OCI-LY7 (cell line): Measurements from ENCODE around the gene UACA. TPM values are rescaled to one million over a fixed set of nuclear protein-coding genes. Genes with fewer than 3 reads are reported as not detected.
"Not testable (repeated sequence)": the region's sequence is repeated elsewhere in the genome, so short reads cannot be mapped to it uniquely, and the experiment has no call there.

ENCODE experiments used
- BruUV-seq: library from RNA; stranded (reverse); fragments of 400-500 nt; replicated peaks from 2 replicates; lab custom pipeline; 2021; lab: Mats Ljungman, UMichigan
- CTCF ChIA-PET: fragments of 300-600 bp; sonication (Branson Sonifier 250); formaldehyde crosslinking; loops from one replicate; lab custom pipeline; 2022; ENCODE audit warnings: antibody characterized with exemption; ENCODE audit not compliant: unreplicated experiment; lab: Charles Lee
- POLR2A ChIA-PET: fragments of 300-600 bp; sonication (Branson Sonifier 250); formaldehyde crosslinking; loops from one replicate; lab custom pipeline; 2022; ENCODE audit warnings: antibody characterized with exemption; lab: Charles Lee
- DNase-seq: peaks from one replicate; pipeline ENCODE4 v3.0.0-alpha.2; 2015; ENCODE audit warnings: low spot score
- H2AFZ ChIP-seq: fragments of 200-600 bp; sonication (generic), shearing (Covaris generic); 2 replicates; pipeline ENCODE4 v1.6.1; 2014; ENCODE audit warnings: mild to moderate bottlenecking, antibody characterized with exemption, low read length, moderate library complexity
- H3K27ac ChIP-seq: fragments of 200-600 bp; sonication (generic); 2 replicates; pipeline ENCODE4 v1.5.1; 2014; ENCODE audit warnings: mixed run types, low read depth, mild to moderate bottlenecking, moderate library complexity, low read length, inconsistent platforms; ENCODE audit not compliant: poor library complexity, severe bottlenecking
- H3K36me3 ChIP-seq: fragments of 200-600 bp; sonication (generic); 2 replicates; pipeline ENCODE4 v1.6.1; 2014; ENCODE audit warnings: mild to moderate bottlenecking, antibody characterized with exemption, low read length, moderate library complexity, mixed read lengths; ENCODE audit not compliant: insufficient read depth
- H3K4me1 ChIP-seq: fragments of 200-600 bp; sonication (generic); 2 replicates; pipeline ENCODE4 v1.5.1; 2014; ENCODE audit warnings: mild to moderate bottlenecking, low read length; ENCODE audit not compliant: insufficient read depth, poor library complexity, severe bottlenecking
- H3K4me2 ChIP-seq: fragments of 200-600 bp; sonication (generic); 2 replicates; pipeline ENCODE4 v1.6.1; 2014; ENCODE audit warnings: mild to moderate bottlenecking, low read length
- H3K4me3 ChIP-seq: fragments of 200-600 bp; sonication (generic); 2 replicates; pipeline ENCODE4 v1.5.1; 2014; ENCODE audit warnings: mild to moderate bottlenecking, low read depth, low read length; ENCODE audit not compliant: poor library complexity, severe bottlenecking
- H3K79me2 ChIP-seq: fragments of 200-600 bp; sonication (generic); 2 replicates; pipeline ENCODE4 v1.6.1; 2016; ENCODE audit warnings: low read depth, mild to moderate bottlenecking, low read length, moderate library complexity, mixed read lengths; ENCODE audit not compliant: insufficient read depth
- H3K9me2 ChIP-seq: fragments of 200-600 bp; sonication (generic); 2 replicates; pipeline ENCODE4 v1.6.1; 2016; ENCODE audit warnings: mild to moderate bottlenecking, low read length, mixed read lengths; ENCODE audit not compliant: insufficient read depth
- H3K9me3 ChIP-seq: fragments of 200-600 bp; sonication (generic); 2 replicates; pipeline ENCODE4 v1.6.1; 2014; ENCODE audit warnings: mild to moderate bottlenecking, mixed run types, low read length, mixed read lengths
- H4K20me1 ChIP-seq: fragments of 200-600 bp; sonication (generic); 2 replicates; pipeline ENCODE4 v1.6.1; 2014; ENCODE audit warnings: mild to moderate bottlenecking, antibody characterized with exemption, low read length, moderate library complexity, mixed read lengths; ENCODE audit not compliant: insufficient read depth
- CTCF ChIP-seq: fragments of 200-600 bp; sonication (generic); conservative IDR thresholded peaks from 2 replicates; pipeline ENCODE4 v1.5.1; 2014; ENCODE audit warnings: mild to moderate bottlenecking, antibody characterized with exemption, low read length, moderate library complexity, mixed read lengths
- EZH2phosphoT487 ChIP-seq: fragments of 200-600 bp; sonication (generic); IDR thresholded peaks from 2 replicates; pipeline ENCODE4 v1.6.1; 2018; ENCODE audit warnings: low read depth, borderline replicate concordance, mild to moderate bottlenecking, mixed run types, antibody characterized with exemption, low read length, moderate library complexity, mixed read lengths
- intact Hi-C: fragments of 100-400 bp; cut with micrococcal nuclease; formaldehyde crosslinking; loops from one replicate; pipeline ENCODE4 v1.10.0; 2022; ENCODE audit not compliant: unreplicated experiment
- total RNA-seq, 2 experiments: library from RNA; depleted of rRNA in 1 of 2; stranded (reverse); fragments of >200 nt in 1 of 2; shearing (Covaris generic) in 1 of 2; gene quantifications; 2 replicates each; pipeline ENCODE4 v1.2.3, GENCODE V29; 2014 to 2022

The UACA gene
- total RNA-seq, 2 experiments from 2014 or later = not detected

DNA sequence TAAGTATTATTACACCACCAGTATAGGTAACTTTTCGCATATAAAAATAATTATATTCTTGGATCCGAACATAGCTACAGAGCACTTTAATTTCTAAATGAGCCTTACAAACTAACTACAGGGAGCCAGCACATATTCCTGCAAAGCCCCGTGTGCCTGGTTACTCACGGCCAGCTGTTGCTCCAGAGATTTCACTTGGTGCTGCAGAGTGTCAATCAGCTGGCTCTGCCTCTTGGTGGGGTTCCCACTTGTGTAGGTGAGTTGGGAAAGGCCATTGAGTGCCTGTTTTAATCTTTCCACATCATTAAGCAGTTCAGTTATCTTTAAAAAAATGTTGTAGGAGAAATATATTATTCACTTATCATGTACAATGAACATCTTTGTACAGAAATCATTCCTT, 98.9 kb downstream of the UACA start:
- Histone ChIP-seq H3K9me2 (no peaks in the 10 kb centered on the region), H3K79me2 (no peaks in the 10 kb centered on the region), H3K4me1 (peaks cover 6% of the 10 kb centered on the region), H3K36me3 (no peaks in the 10 kb centered on the region), H3K4me3 (no peak overlapping the region), H3K4me2 (no peak overlapping the region), H2AFZ (no peak overlapping the region), H3K9me3 (no peaks in the 10 kb centered on the region), H4K20me1 (no peaks in the 10 kb centered on the region), H3K27ac (no peak overlapping the region)
- BruUV-seq = no TSS peak
- intact Hi-C loops = no loop called here
- TF ChIP-seq EZH2phosphoT487 (no peak), CTCF (no peak)
- no peak for DNase-seq
- ChIA-PET CTCF (no interaction called here), POLR2A (interaction anchor here (0.7 to 0.8 kb wide), 2 partner anchors 9 to 1346 kb away, joined by 3 read pairs; no protein-coding TSS in a partner anchor)

DNA sequence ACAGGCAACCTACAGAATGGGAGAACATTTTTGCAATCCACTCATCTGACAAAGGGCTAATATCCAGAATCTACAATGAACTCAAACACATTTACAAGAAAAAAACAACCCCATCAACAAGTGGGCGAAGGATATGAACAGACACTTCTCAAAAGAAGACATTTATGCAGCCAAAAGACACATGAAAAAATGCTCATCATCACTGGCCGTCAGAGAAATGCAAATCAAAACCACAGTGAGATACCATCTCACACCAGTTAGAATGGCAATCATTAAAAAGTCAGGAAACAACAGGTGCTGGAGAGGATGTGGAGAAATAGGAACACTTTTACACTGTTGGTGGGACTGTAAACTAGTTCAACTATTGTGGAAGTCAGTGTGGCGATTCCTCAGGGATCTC, 100.3 kb downstream of the UACA start:
- CTCF ChIA-PET, H3K79me2 ChIP-seq, POLR2A ChIA-PET, H3K4me1 ChIP-seq, H3K4me2 ChIP-seq, intact Hi-C loops, H3K4me3 ChIP-seq, DNase-seq, H3K9me3 ChIP-seq, H3K9me2 ChIP-seq, H2AFZ ChIP-seq, H4K20me1 ChIP-seq, BruUV-seq, H3K36me3 ChIP-seq, H3K27ac ChIP-seq: not testable (repeated sequence)

GRCh38 chr15:70659662-70660061, 103.7 kb downstream of the UACA start:
- ChIA-PET CTCF (no interaction called here), POLR2A (no interaction called here)
- Histone ChIP-seq H3K4me2 (no peak overlapping the region), H2AFZ (no peak overlapping the region), H3K4me3 (no peak overlapping the region), H3K79me2 (no peaks in the 10 kb centered on the region), H3K9me2 (no peaks in the 10 kb centered on the region), H3K36me3 (no peaks in the 10 kb centered on the region), H3K9me3 (no peaks in the 10 kb centered on the region), H3K27ac (no peak overlapping the region), H3K4me1 (no peaks in the 10 kb centered on the region), H4K20me1 (no peaks in the 10 kb centered on the region)
- intact Hi-C loops = no loop called here
- BruUV-seq = no TSS peak
- no peak for DNase-seq
- TF ChIP-seq EZH2phosphoT487 (no peak), CTCF (no peak)
